HG02610 (cell line): ENCODE measurements around the gene ZBTB42.
"Not testable (repeated sequence)": the region's sequence is repeated elsewhere in the genome, so short reads cannot be mapped to it uniquely, and the experiment has no call there.

ENCODE experiments used
- ATAC-seq: cut with Tn5 transposase; IDR thresholded peaks from one replicate; pipeline ENCODE4 v1.9.1; 2021; ENCODE audit warnings: mild to moderate bottlenecking, moderate library complexity; ENCODE audit not compliant: unreplicated experiment

The ZBTB42 gene

GRCh38 chr14:104805941-104806624 lies 5.2 kb downstream of the ZBTB42 start:
- no peak for ATAC-seq

DNA sequence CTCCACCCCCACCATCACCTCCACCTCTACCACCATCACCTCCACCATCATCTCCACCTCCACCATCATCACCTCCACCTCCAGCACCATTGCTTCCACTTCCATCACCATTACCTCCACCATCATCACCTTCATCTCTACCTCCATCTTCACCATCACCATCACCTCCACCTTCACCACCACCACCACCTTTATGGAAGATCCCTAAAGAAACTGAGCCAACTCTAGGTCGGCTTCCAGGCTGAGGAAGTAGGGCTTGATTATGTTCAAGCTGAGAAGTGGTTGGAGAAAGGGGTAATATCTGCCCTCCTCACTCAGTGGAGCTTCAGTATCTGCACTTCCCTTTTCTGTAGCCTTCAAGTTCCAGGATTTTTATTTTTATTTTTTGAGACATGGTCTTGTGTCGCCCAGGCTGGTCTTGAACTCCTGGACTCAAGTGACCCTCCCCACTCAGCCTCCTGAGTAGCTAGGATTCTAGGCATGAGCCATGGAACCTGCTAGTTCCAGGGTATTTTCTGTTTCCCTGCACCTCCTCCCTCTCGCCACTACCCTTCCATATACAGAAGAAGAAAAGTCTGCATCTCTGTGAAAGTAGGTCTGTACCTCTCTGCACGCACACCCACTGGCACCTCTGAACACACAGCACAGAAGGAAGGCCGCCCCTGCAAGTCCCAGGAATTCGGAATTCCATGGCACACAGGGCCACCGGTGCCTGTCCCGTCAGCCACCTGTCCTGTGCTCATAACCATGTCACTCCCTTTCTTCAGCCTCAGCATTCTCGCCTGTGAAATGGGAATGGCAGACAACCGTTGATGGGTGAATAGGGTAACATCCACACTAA lies 5.9 kb downstream of the ZBTB42 start:
- no peak for ATAC-seq

DNA sequence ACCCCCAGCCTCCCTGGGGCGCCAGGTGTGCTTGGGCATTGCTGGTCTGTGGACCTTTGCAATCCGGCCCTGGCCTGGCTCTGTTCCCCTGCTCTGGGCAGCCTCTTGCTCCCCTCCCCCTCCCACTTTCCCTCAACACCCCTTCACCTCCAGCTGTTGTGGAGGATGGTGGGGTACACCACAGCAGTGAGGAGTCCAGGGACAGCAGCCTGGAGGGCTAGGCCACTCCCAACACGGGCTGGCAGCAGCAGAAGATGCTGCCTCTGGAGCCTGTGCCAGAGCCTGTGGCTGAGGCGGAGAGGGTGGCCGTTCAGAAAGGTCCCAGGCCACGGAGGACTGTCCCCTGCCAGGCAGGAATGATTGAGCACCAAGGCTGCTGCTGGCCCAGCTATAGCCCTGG lies 7.6 kb downstream of the ZBTB42 start:
- ATAC-seq = no peak

DNA sequence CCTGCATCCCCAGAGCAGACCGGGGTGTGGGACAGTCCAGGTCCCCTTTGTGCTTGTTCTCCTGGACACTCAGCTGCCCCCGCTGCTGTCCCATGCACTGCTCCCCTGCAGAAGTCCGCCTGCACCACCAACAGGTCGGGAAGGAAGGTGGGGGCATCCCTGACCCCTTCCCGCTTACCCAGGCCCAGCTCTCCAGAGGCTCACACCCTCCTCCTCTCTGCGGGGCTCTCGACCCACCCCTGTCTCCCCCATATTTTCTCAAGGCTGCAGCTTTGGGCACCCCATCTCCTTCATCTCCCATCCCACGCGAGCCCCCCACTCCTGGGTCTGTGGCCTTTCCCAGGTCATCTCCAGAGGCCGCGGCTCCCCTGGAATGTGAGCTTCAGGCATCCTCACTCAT lies 9.4 kb downstream of the ZBTB42 start:
- no peak for ATAC-seq

DNA sequence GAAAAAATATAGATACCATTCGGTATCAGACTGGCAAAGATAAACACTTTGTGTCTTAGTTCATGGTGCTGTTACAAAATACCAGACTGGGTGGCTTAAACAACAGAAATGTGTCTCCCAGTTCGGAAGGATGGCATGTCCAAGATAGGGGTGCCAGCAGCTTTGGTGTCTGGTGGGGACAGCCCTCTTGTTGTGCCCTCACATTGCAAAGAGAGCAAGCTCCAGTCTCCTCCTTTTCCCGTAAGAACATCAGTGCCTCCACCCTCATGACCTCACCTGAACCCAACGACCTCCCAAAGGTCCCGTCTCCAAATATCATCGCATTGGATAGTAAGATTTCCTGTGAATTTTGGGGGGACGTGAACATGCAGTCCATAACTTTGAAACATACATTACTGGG lies 12.4 kb downstream of the ZBTB42 start:
- ATAC-seq = no peak

GRCh38 chr14:104814701-104815100 lies 13.8 kb downstream of the ZBTB42 start:
- ATAC-seq = not testable (repeated sequence)

DNA sequence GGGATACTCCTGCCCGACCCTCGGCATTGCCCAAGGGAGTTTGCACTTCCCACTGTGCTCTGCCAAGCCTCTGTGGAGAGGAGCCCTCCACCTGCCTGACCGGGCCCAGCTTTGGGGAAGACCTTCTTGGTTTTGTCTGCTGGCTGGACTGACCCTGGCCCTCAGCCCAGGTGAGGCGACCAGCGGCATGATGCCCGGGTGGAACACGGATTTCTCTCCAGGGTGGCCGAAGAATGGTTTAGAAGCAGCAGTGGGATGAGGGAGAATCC lies 15.6 kb downstream of the ZBTB42 start:
- no peak for ATAC-seq

- ATAC-seq = no peak
These were observed 17.2 kb downstream of the ZBTB42 start for GRCh38 chr14:104817930-104818713.

DNA sequence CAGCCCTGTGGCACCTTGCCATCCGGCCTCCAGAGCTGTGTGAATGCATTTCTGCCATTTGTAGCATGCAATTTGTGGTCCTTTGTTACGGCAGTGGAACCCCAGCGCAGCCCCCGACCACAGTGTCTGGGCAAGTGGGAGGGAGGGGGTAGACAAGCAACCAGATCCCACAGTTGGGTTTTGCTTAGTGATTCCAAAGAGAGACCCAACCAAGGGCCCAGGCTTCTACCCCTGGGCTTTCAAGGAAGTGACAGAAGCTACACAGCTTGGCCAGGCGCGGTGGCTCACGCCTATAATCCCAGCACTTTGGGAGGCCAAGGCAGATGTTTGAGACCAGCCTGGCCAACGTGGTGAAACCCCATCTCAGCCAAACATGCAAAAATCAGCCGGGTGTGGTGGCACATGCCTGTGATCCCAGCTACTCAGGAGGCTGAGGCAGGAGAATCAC lies 17.8 kb downstream of the ZBTB42 start:
- no peak for ATAC-seq

- ATAC-seq = no peak
These were observed 18.5 kb downstream of the ZBTB42 start for GRCh38 chr14:104819361-104819781.

GRCh38 chr14:104820669-104821228 lies 19.8 kb downstream of the ZBTB42 start:
- no peak for ATAC-seq

GRCh38 chr14:104821229-104821945 lies 20.5 kb downstream of the ZBTB42 start:
- ATAC-seq = no peak

DNA sequence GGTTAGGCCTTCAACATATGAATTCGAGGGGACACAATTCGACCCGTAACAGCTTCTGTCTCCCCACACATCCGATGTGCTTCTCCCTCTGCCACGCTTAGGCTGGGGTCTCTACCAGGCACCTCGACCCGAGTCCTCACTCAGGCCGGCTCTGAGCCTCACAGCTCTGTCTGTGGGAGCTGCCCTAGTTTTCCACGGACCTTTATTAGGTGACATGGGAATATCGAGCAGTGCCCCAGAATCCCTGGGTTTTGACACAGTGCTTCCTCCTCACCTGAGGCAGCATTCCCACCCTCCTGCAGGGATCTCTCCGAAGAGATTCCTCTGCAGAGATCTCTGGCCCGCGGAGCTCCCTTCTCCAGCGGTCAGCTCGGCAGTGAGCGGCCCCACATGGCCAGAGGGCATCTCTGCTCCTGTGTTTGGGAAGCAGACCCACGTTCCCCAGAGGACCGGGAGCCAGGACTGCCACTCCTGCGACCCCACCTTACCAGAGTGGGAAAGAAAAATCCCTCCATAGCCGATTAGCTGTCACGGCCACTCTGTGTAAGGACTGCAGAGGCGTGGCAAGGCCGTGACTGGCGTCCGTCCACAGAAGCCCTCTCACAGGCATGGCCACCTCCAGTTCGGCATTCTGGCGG lies 21.2 kb downstream of the ZBTB42 start:
- no peak for ATAC-seq

DNA sequence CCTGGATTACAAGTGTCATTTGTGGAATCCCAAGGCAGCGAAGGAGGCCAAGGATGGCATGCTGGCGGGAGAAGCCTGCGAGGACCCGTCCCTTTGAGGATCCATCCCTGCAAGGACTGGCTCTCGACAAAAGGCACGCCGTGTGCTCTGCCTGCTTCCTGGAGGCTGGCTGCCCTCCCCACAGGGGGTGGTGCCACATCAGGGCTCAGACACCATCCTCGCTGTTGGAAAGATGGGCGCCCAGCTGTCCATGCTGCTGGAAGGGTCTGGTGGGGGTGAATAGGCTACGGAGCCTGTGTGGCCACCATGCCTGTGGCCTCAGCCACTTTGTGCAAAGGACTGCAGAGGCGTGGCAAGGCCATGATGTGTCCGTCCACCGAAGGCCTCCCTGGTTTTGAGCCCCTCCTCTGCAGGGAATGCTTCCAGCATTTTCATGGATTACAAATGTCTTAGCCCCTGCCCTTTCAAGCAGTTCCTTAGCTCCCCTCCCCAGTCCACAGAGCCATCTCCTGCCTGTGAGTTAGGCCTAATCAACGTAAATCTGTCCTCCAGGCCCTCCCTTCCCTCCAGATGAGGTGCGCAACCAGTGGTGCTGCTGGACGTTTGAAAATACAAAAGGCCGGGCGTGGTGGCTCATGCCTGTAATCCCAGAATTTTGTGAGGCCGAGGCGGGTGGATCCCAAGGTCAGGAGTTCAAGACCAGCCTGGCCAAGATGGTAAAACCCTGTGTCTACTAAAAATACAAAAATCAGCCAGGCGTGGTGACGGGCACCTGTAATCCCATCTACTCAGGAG lies 22.1 kb downstream of the ZBTB42 start:
- no peak for ATAC-seq

DNA sequence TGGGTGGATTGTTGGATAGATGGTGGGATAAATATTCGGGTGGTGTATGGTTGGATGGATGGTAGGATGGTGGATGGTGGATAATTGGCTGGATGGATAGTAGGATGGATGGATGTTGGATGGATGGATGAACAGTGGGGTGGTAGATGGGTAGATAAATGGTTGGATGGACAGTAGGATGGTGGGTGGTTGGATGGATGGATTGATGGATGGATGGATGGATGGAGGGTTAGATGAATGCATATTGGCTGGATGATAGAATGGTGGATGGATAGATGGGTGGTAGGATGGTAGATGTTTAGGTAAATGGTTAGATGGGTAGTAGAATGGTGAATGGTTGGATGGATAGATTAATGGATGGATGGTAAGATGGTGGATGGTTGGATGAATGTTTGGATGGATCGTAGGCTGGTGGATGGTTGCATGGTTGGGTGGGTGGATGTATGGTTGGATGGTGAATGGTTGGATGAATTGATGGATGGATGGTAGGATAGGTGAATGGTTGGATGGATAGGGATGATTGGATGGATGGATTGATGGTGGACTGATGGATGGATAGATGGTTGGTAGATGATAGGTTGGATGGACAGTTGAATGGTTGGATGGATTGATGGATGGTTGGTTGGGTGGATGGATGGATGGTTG lies 23.6 kb downstream of the ZBTB42 start:
- no peak for ATAC-seq

DNA sequence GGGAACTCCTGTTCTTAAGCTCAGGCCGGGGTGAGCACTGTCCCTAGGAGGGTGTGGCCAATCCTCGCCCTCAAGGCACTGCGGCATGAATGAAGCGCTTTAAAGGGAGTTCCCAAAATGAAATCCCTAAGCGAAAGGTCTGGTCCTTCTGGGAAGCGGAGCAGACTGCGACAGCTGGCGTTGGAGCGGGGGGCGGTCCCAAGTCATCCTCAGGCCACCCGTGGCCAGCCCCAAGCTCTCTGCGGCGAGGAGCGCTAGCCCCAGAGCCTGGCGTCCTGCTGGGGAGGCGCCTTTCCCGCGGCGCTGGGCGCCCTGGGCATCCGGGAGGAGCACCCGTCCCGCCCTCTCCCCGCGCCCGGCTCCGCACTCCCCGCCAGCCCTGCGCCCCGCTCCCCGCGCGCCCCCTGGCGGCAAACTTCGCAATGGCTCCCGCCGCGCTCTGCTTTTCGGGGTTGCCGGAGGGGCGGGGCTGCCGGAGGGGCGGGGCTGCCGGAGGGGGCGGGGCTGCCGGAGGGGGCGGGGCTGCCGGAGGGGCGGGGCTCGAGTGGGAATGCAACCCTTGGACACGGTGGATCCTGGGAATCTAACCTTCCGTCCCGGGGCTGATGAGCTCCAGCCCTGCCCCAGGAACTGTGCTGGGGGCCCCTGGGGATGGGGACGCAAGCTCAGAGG lies 25.4 kb downstream of the ZBTB42 start:
- ATAC-seq = peak; percentile 68

DNA sequence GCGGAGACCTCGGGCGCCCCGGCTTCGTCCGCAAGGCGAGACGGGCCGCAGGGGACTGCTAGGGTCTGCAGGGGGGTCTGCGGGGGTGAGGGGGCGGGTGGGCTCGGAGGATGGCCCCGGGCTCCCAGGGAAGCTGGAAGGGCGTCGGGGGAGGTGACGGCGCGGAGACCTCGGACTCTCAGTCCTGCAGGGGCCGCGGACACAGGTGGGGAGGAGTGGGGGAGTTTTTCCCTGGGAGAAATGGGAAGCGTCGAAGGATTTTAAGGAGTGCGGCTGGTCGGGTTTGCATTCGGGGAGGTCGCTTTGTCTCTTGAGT lies 25.9 kb downstream of the ZBTB42 start:
- no peak for ATAC-seq

- ATAC-seq = no peak
These were observed 26.5 kb downstream of the ZBTB42 start for GRCh38 chr14:104827177-104828055.
